ENCODE results near the gene PSMD14.

PSMD14 gene

DNA sequence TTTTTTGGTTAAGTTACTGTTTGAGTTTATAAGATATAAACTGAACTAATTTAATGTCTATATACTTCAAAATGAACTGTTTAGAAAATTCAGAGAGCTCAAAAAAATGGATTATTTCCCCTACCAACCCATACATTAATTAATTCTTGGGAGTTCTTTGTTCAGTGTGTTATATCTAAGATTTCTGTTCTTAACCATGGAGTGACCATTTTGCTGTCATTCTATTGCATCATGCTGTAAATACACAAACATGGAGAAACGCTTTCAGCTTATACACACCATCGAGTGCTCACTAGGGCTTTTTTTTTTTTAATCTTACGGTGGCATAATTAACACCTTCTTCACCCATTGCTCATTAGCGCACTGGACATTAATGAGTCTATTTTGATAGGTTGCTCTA is 74.5 kb downstream of the PSMD14 start:
- no peak for FAIRE-seq
- TF ChIP-seq POLR2A (IDR thresholded peaks at IDR 0.05; ENCODE audit: low read depth, low read length): no peak
- DNase-seq (ENCODE audit: insufficient read length, low spot score): no peak

- peak; percentile 6 for FAIRE-seq
- no peak for TF ChIP-seq POLR2A (IDR thresholded peaks at IDR 0.05; ENCODE audit: low read depth, low read length)
- DNase-seq (ENCODE audit: insufficient read length, low spot score): no peak
These were observed 76.6 kb downstream of the PSMD14 start for GRCh38 chr2:161384864-161385263.

DNA sequence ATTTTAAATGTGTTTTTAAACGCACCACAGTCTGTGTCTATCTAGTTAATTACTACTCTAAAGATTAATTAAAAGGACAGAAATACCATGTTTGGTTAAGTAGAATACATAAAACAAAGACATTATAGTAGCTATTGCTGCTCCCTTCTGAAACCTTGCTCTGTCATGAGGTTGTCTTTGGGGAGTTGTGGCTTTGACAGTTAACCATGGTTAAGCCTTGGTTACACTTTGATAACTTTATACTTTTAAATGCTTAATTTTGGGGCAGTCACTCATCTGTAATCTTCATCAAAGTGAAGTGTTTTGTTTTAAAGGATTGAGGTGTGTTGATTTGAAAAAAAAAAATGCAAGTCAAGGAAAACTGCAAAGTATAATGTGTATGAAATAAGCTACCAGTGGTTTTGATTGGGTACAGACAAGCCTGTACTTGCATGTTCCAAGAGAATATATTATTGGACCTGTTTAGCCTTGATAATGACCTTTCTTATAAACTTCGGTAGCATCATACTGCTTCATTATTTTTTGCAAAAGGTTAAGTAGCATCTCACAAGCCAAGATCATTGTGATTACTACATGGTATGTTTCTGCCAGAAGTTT is 78.1 kb downstream of the PSMD14 start:
- no peak for FAIRE-seq

GRCh38 chr2:161388146-161388779 is 80.0 kb downstream of the PSMD14 start:
- no peak for TF ChIP-seq POLR2A (IDR thresholded peaks at IDR 0.05; ENCODE audit: low read depth, low read length)
- no peak for DNase-seq (ENCODE audit: insufficient read length, low spot score)
- no peak for FAIRE-seq

More for the DNA sequence above, 78.1 kb downstream of the PSMD14 start:
- DNase-seq (ENCODE audit: insufficient read length, low spot score): no peak
- no peak for TF ChIP-seq POLR2A (IDR thresholded peaks at IDR 0.05; ENCODE audit: low read depth, low read length)

DNA sequence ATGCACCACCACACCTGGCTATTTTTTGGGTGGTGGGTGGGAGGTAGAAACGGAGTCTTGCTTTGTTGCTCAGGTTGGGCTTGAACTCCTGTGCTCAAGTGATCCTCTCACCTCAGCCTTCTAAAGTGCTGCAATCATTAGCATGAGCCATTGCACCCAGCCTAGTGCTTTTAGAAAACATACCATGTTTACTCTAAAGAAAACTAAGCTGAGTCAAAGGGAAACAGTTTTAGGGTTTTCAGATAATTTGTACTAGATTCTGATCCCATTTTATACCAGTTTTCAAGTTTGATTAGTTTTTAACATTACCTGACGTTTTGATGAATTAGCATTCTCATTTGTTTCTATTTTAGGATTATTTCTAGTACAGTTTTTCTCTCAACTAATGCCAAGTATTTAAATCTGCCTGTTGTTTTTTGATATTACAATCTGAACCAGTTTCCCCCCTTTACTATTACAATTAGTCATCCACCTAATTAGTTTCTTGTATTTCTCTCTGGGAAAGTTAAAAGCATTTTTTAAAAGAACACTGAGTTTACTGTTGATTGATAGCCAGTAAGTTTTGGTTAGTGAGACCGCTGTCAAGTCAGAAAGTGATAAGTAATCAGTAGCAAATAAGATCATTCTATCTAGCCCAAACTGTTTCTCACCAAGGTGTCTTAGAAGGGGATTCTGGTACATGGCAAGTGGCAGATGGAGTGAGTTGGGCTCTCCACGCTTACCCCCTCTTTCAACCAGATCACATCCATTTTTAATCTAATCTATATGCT is 83.7 kb downstream of the PSMD14 start:
- FAIRE-seq (peak; percentile 27), DNase-seq (ENCODE audit: insufficient read length, low spot score) (no peak)
- TF ChIP-seq POLR2A (IDR thresholded peaks at IDR 0.05; ENCODE audit: low read depth, low read length): no peak

DNA sequence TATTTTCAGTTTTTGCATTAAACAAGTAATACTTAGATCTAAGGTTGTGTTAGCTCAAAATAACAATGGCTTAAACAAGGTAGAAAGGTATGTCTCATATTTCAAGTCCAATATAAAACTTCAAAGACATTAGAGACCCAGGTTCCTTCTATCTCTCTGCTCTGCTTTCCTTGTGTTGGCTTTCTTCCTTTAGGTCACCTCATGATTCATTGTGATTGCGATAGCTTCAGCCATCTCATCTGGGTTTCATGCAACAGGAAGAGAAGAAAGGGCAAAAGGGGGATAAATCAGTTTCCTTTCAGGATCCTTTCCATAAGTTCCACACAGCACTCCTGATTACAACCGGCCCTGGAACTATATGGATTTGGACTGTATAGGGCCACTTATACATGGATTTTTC is 91.9 kb downstream of the PSMD14 start:
- DNase-seq (ENCODE audit: insufficient read length, low spot score) (no peak), FAIRE-seq (peak; percentile 72)
- no peak for TF ChIP-seq POLR2A (IDR thresholded peaks at IDR 0.05; ENCODE audit: low read depth, low read length)

GRCh38 chr2:161402297-161402696 is 94.1 kb downstream of the PSMD14 start:
- TF ChIP-seq POLR2A (IDR thresholded peaks at IDR 0.05; ENCODE audit: low read depth, low read length): no peak
- DNase-seq (ENCODE audit: insufficient read length, low spot score) (no peak), FAIRE-seq (no peak)

DNA sequence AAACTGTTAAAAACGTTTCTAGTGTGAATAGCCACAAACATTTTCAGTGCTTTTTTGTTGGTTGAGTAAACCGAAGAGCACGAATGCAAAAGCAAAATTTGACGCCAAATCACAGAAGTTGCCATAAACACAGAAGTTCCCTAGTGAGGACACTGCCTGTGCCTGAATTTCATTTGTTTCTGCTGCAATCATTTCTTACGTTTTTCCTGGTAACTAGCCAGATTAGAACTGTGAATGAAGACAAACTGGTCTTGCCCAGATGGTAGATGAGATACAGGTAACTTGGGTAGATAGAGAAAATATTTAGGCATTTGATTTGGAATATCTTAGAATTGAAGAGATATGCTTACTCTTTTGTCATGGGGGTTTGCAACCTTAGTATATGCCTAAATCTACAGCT is 98.1 kb downstream of the PSMD14 start:
- FAIRE-seq (peak; percentile 43), DNase-seq (ENCODE audit: insufficient read length, low spot score) (no peak)
- TF ChIP-seq POLR2A (IDR thresholded peaks at IDR 0.05; ENCODE audit: low read depth, low read length): no peak

- TF ChIP-seq POLR2A (IDR thresholded peaks at IDR 0.05; ENCODE audit: low read depth, low read length): no peak
- DNase-seq (ENCODE audit: insufficient read length, low spot score) (no peak), FAIRE-seq (no peak)
These were observed 99.4 kb downstream of the PSMD14 start for GRCh38 chr2:161407597-161407996.

GRCh38 chr2:161409308-161409907 is 101.2 kb downstream of the PSMD14 start:
- TF ChIP-seq POLR2A (IDR thresholded peaks at IDR 0.05; ENCODE audit: low read depth, low read length): no peak
- DNase-seq (ENCODE audit: insufficient read length, low spot score): no peak
- FAIRE-seq: no peak

- TF ChIP-seq POLR2A (IDR thresholded peaks at IDR 0.05; ENCODE audit: low read depth, low read length): no peak
- FAIRE-seq (peak; percentile 55), DNase-seq (ENCODE audit: insufficient read length, low spot score) (no peak)
These were observed 104.1 kb downstream of the PSMD14 start for GRCh38 chr2:161412346-161412745.

DNA sequence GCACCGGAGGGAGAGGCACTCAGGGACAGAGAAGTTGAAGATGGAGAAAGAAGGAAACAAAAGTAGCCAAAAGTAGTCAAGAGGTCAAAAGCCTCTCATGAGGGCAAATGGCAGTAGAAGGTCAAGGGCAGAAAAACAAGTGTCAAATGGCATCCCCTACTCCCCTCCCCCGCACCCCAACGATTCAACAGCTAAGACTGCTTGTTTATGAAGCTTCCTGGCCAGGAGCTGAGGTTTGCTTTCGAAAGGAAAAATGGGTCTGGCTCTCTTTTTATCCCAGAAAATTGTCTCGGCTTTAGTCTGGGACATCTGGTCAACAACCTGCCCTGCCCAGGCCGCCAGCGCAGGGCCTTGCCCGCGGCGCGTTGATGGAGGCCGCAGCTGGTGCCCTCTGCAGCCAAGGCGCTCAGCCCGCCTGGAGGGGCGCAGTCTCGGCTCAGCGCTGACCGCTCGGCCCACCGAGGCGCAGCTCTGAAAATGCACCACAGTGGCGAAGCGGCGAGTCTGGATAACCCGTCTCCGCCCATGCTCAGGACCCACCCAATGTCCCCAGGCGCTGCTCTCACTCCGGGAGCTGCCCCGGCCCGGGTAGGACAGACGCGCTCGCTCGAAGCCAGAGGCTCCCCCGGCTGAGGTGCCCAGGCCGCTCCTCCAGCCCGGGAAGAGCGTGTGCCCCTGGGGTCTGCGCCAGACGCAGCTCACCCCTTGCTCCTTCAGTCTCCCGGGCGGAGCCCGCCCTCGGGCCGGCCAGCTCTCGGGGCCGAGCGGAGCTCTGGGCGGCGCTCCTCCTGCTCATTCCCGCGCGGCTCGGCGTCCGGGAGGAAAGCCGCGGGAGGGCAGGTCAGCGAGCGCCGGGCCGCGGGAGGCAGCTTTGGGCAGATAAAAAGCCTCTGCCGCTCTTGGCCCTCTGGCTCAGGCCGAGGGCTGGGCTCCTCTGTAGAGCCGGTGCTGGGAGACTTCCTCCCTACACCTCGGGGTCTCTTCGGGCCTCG is 106.1 kb downstream of the PSMD14 start:
- TF ChIP-seq POLR2A (IDR thresholded peaks at IDR 0.05; ENCODE audit: low read depth, low read length): peak; percentile 39; the same call in 1 of the 2 replicates
- no peak for FAIRE-seq
- DNase-seq (ENCODE audit: insufficient read length, low spot score): peak; percentile 67

All from H54 (cell line).